GM12872 (cell line): Measurements from ENCODE around the gene USF3.

Experiments used
- TF ChIP-seq, protein P1 (sequence below): IDR thresholded peaks from 3 replicates; pipeline ENCODE4 v1.5.1; 2011; ENCODE audit warnings: low read depth, mild to moderate bottlenecking, low read length, moderate library complexity; ENCODE audit not compliant: insufficient read depth

Gene USF3

GRCh38 chr3:113678773-113679172, 17.7 kb downstream of the USF3 start:
- TF ChIP-seq, protein P1, sequence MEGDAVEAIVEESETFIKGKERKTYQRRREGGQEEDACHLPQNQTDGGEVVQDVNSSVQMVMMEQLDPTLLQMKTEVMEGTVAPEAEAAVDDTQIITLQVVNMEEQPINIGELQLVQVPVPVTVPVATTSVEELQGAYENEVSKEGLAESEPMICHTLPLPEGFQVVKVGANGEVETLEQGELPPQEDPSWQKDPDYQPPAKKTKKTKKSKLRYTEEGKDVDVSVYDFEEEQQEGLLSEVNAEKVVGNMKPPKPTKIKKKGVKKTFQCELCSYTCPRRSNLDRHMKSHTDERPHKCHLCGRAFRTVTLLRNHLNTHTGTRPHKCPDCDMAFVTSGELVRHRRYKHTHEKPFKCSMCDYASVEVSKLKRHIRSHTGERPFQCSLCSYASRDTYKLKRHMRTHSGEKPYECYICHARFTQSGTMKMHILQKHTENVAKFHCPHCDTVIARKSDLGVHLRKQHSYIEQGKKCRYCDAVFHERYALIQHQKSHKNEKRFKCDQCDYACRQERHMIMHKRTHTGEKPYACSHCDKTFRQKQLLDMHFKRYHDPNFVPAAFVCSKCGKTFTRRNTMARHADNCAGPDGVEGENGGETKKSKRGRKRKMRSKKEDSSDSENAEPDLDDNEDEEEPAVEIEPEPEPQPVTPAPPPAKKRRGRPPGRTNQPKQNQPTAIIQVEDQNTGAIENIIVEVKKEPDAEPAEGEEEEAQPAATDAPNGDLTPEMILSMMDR, result no peak

GRCh38 chr3:113677737-113678136, 18.7 kb downstream of the USF3 start:
- TF ChIP-seq, protein P1, result no peak

- TF ChIP-seq, protein P1, result no peak
Observed at GRCh38 chr3:113676261-113676660, 20.2 kb downstream of the USF3 start.

DNA sequence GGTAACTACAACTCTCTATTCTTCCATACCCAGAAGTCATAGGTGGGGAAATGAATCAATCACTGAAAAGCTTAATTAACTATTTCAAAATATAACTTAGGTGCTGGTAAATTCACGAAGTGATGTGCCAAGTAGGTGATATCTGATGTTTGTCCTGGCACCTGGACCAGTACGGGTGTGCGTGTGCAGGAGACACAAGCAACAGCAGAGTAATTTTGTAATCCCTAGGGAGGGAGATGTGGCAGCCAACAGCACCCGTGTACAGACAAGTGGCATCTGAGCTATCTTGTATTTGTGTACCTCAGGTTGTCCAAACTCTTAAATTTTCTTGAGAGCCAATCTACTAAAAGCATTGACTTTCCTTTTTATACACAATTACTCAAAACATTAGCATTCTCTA, 22.8 kb downstream of the USF3 start:
- TF ChIP-seq, protein P1, result no peak

GRCh38 chr3:113668015-113668414, 28.4 kb downstream of the USF3 start:
- TF ChIP-seq, protein P1, result no peak

DNA sequence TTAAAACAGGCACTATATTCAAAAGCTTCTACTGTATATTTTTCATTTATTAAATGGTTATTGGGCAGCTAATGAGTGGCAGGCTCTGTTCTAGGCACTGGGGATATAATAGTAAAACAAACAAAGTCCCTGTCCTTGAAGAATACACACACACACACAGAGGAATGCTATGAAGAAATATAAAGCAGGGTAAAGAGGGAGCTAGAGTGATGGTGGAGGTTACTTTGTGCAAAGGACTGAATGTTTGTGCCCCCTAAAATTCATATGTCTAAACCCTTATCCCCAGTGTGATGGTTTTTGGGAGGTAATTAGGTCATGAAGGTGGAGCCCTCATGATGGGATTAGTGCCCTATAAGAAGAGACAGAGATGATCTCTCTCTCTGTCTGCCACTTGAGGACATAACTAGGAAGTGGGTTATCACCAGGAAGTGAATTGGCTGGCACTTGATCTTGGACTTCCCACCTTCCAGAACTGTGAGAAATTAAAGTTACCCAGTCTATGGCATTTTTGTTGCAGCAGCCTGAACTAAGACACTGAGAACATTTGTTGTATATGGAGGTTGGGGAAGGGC, 31.8 kb downstream of the USF3 start:
- TF ChIP-seq, protein P1, result no peak

DNA sequence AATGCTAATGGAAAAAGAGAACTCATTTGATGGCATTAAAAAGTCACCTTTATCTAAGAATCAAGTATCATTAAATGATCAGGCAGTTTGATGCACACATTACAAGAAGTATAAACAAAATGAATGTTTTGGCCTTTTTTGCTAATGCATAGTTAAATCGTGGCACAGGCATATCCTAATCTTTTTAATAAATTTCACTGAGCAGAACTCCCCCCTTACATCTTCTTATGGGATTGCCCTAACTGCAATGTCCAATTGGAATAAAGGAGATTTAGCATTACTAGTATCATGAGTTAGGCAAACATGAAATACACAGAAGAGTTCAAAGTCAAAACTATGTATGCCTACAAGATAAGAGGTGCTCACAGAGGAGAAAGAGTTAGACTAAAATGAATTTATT, 32.7 kb downstream of the USF3 start:
- TF ChIP-seq, protein P1, result no peak
